IPS-18a (cell line): Measurements from ENCODE around the gene PXMP4.

Experiments
- H3K27ac ChIP-seq: one replicate; pipeline ENCODE4 v1.5.1; 2013; ENCODE audit warnings: low read length
- H3K27me3 ChIP-seq: one replicate; pipeline ENCODE4 v1.6.1; 2013; ENCODE audit warnings: mild to moderate bottlenecking, low read length; ENCODE audit not compliant: control insufficient read depth, insufficient read depth
- H3K36me3 ChIP-seq: one replicate; pipeline ENCODE4 v1.6.1; 2013; ENCODE audit warnings: low read depth, low read length; ENCODE audit not compliant: control insufficient read depth
- H3K4me1 ChIP-seq: one replicate; pipeline ENCODE4 v1.6.1; 2013; ENCODE audit warnings: low read depth, low read length; ENCODE audit not compliant: control insufficient read depth
- H3K4me3 ChIP-seq: one replicate; pipeline ENCODE4 v1.5.1; 2013; ENCODE audit warnings: low read length
- H3K9ac ChIP-seq: one replicate; pipeline ENCODE4 v1.6.1; 2013; ENCODE audit warnings: mild to moderate bottlenecking, low read length, moderate library complexity
- H3K9me3 ChIP-seq: one replicate; pipeline ENCODE4 v1.6.1; 2013; ENCODE audit warnings: low read depth, low read length; ENCODE audit not compliant: control insufficient read depth

Gene PXMP4

DNA sequence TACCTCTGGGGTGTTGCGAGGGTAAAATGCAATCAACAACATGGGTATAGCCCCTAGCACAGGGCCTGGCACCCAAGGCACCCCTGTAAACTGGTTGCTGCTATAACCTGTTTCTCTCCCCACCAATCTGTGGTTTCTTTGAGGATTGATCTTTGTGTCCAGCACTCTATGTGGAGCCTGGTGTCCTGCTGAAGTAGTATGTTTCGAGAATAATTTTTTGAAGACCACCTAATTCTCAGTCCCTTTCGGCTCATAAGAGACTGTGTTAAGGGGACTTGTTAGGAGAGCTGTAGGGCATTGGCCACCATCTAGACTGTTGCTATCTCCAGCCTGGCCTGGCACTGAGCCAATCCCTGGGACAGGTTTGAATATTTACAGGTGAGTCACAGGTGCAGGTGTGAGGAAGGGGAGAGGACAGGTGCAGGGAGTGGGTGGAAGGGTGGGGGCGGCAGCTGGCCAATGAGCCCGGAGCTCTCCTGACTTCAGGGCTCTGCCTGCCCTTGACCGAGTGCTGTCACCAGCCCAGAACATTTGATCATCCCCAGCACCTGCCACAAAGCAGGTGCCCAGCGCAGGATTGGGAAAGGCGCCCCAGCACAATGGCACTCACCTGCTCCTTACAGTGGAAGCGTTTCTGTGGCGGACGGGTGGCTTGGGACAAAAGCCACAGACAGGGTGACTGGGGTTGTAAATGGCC is 66.1 kb downstream of the PXMP4 start:
- Histone ChIP-seq H3K36me3 (peaks cover 6% of the 10 kb centered on the region), H3K4me1 (no peaks in the 10 kb centered on the region), H3K4me3 (no peak overlapping the region), H3K9me3 (no peaks in the 10 kb centered on the region), H3K27me3 (no peaks in the 10 kb centered on the region), H3K27ac (no peak overlapping the region), H3K9ac (no peak overlapping the region)

DNA sequence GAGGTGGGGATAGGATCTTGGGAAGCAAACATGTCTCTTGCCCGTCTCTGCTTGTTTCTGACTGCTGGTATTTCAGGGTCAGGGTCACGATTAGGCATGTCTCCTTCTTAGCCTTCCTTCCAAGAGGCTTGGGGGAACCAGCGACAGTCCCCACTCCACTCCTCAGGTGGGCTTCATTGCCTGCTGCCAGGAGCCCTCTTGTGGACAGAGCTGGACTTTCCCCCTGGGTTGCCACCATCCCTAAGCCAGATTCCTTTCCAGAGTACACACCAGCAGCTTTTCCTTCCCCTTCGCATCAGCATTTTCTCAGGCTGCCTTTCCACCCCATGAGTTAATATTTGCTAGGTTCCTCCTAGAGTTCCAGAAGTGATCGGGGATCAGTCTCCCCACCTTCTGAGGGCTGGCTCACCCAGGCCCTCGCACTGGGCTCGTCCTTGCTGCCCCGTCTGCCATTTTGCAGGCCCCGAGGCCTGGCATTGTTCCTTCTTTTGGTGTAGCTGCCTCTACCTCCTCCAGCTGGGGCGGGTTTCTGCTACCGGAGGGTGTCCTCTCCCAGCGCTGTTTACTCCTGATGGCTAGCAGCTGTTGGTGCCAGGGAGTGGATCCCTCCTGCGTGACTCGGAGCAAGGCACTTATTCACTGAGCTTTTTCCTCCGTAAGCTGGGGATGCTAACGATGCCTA is 66.8 kb downstream of the PXMP4 start:
- Histone ChIP-seq H3K4me1 (no peaks in the 10 kb centered on the region), H3K9ac (no peak overlapping the region), H3K9me3 (no peaks in the 10 kb centered on the region), H3K27ac (no peak overlapping the region), H3K27me3 (no peaks in the 10 kb centered on the region), H3K36me3 (peaks cover 6% of the 10 kb centered on the region), H3K4me3 (no peak overlapping the region)
